Left lung (tissue), 10 donors: Measurements from ENCODE around the gene RBM33. TPM values are rescaled to one million over a fixed set of nuclear protein-coding genes. Genes with fewer than 3 reads are reported as not detected.

Experiments
- ATAC-seq: fragments of 200-7000 bp; cut with Tn5 transposase; one replicate; pipeline ENCODE4 v1.9.1; 2020; ENCODE audit warnings: moderate library complexity
- DNase-seq, 4 donors: peaks; one replicate each; pipeline ENCODE4 v3.0.0-alpha.2; 2013 to 2020
- H3K27ac ChIP-seq, 2 donors: fragments of 200-600 bp; sonication (generic) in 1 of 2; one replicate each; pipeline versions ENCODE4 v1.5.0 to v1.8.0; 2020 to 2021
- H3K27me3 ChIP-seq, 2 donors: fragments of 200-600 bp; sonication (generic) in 1 of 2; one replicate each; pipeline versions ENCODE4 v1.5.0 to v1.8.0; 2020 to 2021
- H3K36me3 ChIP-seq, 2 donors: fragments of 200-600 bp; sonication (generic) in 1 of 2; one replicate each; pipeline versions ENCODE4 v1.5.0 to v1.8.0; 2020 to 2021
- H3K4me1 ChIP-seq, 2 donors: fragments of 200-600 bp; one replicate each; pipeline ENCODE4 v1.8.0; 2021
- H3K4me3 ChIP-seq, 2 donors: fragments of 200-600 bp; sonication (generic) in 1 of 2; one replicate each; pipeline versions ENCODE4 v1.5.0 to v1.8.0; 2020 to 2021; ENCODE audit warnings: mild to moderate bottlenecking in 1 of 2
- H3K9me3 ChIP-seq, 2 donors: fragments of 200-600 bp; sonication (generic) in 1 of 2; one replicate each; pipeline versions ENCODE4 v1.5.0 to v1.8.0; 2020 to 2021
- intact Hi-C, 2 donors: fragments of 100-400 bp; cut with DNase I; formaldehyde crosslinking; loops; one replicate each; pipeline versions ENCODE4 v1.11.2 to v1.14.2; 2022
- polyA plus RNA-seq, 6 donors: library from polyadenylated mRNA; unstranded; fragments of 120-200 nt; gene quantifications; one replicate each; pipeline ENCODE4 v1.2.1, GENCODE V29; 2013; ENCODE audit not compliant: insufficient read length in 6 of 6
- total RNA-seq, 2 donors: library from RNA; stranded (reverse); fragmentation: NEBNext Ultra II Directional; extraction: Animal tissue kit (Norgen Biotek cat#: 25700); gene quantifications; one replicate each; pipeline ENCODE4 v1.2.1, GENCODE V29; 2021
- TF ChIP-seq, protein P1 (sequence below), 2 donors: fragments of 200-600 bp; sonication (generic) in 1 of 2; IDR thresholded peaks; one replicate each; pipeline versions ENCODE4 v1.5.0 to v1.8.0; 2021; ENCODE audit warnings: antibody characterized with exemption in 2 of 2
- donor health status: DM: no; HTN: yes; CAD: no.
- donor health status: DM: no; HTN: no; CAD: no.

Gene RBM33
- total and polyA plus RNA-seq, 8 donors = 35.2 to 56.4 (median 45.0) TPM

- TF ChIP-seq, protein P1, sequence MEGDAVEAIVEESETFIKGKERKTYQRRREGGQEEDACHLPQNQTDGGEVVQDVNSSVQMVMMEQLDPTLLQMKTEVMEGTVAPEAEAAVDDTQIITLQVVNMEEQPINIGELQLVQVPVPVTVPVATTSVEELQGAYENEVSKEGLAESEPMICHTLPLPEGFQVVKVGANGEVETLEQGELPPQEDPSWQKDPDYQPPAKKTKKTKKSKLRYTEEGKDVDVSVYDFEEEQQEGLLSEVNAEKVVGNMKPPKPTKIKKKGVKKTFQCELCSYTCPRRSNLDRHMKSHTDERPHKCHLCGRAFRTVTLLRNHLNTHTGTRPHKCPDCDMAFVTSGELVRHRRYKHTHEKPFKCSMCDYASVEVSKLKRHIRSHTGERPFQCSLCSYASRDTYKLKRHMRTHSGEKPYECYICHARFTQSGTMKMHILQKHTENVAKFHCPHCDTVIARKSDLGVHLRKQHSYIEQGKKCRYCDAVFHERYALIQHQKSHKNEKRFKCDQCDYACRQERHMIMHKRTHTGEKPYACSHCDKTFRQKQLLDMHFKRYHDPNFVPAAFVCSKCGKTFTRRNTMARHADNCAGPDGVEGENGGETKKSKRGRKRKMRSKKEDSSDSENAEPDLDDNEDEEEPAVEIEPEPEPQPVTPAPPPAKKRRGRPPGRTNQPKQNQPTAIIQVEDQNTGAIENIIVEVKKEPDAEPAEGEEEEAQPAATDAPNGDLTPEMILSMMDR (IDR thresholded peaks at IDR 0.05) = no peak
- intact Hi-C loops = loop anchor here in 1 of 2 donors (10.0 kb wide), 1 partner anchor 89 kb away; the partner anchor contains the start of gene RBM33
- Histone ChIP-seq H3K4me1 (peaks cover 0 to 18% of the 10 kb centered on the region in 2 donors), H3K4me3 (no peak overlapping the region), H3K27me3 (no peaks in the 10 kb centered on the region), H3K9me3 (no peaks in the 10 kb centered on the region), H3K36me3 (peaks cover 0 to 25% of the 10 kb centered on the region in 2 donors), H3K27ac (no peak overlapping the region)
- DNase-seq (no peak), ATAC-seq (no peak)
These were observed 89.4 kb downstream of the RBM33 start for GRCh38 chr7:155733582-155734444.

DNA sequence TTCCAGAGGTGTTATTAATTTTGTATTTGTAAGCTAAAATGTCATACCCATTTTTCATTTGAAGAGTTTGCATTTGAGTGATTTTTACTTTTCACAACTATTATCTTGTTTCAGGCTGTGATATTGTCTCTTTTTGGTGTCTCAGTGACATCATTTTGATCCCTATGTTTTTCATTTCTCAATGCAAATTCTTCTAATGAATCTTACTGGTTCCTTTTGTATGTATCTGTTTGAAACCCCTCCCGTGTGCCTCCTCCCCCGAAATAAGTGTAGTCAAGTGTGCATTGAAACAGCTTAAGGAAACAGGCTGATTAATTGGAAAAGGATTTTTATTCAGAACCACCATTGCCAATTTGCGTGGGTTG is 90.0 kb downstream of the RBM33 start:
- TF ChIP-seq, protein P1 (IDR thresholded peaks at IDR 0.05) = no peak
- H3K36me3 ChIP-seq = peaks cover 0 to 31% of the 10 kb centered on the region in 2 donors
- no peaks in the 10 kb centered on the region for H3K9me3 ChIP-seq
- no peaks in the 10 kb centered on the region for H3K27me3 ChIP-seq
- no peak overlapping the region for H3K4me3 ChIP-seq
- H3K27ac ChIP-seq = no peak overlapping the region
- H3K4me1 ChIP-seq = peaks cover 0 to 18% of the 10 kb centered on the region in 2 donors
- intact Hi-C loops = loop anchor here in 1 of 2 donors (10.0 kb wide), 1 partner anchor 90 kb away; the partner anchor contains the start of gene RBM33
- ATAC-seq (no peak), DNase-seq (no peak)

- peaks cover 0 to 18% of the 10 kb centered on the region in 2 donors for H3K4me1 ChIP-seq
- intact Hi-C loops = loop anchor here in 1 of 2 donors (5.0 to 10.0 kb wide), 2 partner anchors 91 to 133 kb away; partner anchors contain the start of gene RBM33
- H3K9me3 ChIP-seq = no peaks in the 10 kb centered on the region
- H3K4me3 ChIP-seq = no peak overlapping the region
- peaks cover 0 to 41% of the 10 kb centered on the region in 2 donors for H3K36me3 ChIP-seq
- TF ChIP-seq, protein P1 (IDR thresholded peaks at IDR 0.05) = no peak
- no peaks in the 10 kb centered on the region for H3K27me3 ChIP-seq
- ATAC-seq (no peak), DNase-seq (no peak)
- peak overlapping the region in 1 of 2 donors; percentile 0 for H3K27ac ChIP-seq
These were observed 91.1 kb downstream of the RBM33 start for GRCh38 chr7:155735442-155736115.

DNA sequence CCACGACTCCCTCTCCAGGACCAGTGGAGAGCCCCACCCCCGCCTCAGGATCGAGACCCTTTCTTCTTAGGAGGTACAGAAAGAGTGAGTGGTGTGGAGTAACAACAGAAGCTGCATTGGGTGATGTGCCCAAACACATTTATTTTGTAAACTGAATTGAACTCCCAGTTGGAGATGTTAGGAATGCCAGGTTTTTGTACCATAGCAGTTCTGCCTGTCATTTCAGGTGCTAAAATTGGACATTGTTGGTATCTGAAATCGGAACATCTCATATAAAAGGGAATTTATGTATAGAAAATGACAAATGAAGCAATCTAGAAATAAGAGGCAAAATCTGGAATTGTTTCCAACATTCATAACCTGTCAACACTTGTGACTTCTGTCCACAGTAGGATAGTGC is 93.1 kb downstream of the RBM33 start:
- intact Hi-C loops = loop anchor here in 1 of 2 donors (5.0 to 10.0 kb wide), 2 partner anchors 93 to 135 kb away; partner anchors contain the start of gene RBM33
- no peak for ATAC-seq
- H3K27ac ChIP-seq = no peak overlapping the region

More for the DNA sequence above, 93.1 kb downstream of the RBM33 start:
- Histone ChIP-seq H3K36me3 (peaks cover 0 to 56% of the 10 kb centered on the region in 2 donors), H3K27me3 (no peaks in the 10 kb centered on the region), H3K4me1 (peaks cover 0 to 18% of the 10 kb centered on the region in 2 donors), H3K9me3 (no peaks in the 10 kb centered on the region), H3K4me3 (no peak overlapping the region)
- no peak for DNase-seq
- TF ChIP-seq, protein P1 (IDR thresholded peaks at IDR 0.05) = no peak
